HG02588 (cell line): ENCODE measurements around the gene PDSS2.
"Not testable (repeated sequence)": the region's sequence is repeated elsewhere in the genome, so short reads cannot be mapped to it uniquely, and the experiment has no call there.

ENCODE experiments used
- ATAC-seq: cut with Tn5 transposase; IDR thresholded peaks from one replicate; pipeline ENCODE4 v1.9.1; 2021; ENCODE audit warnings: mild to moderate bottlenecking, moderate library complexity; ENCODE audit not compliant: unreplicated experiment

PDSS2 gene

DNA sequence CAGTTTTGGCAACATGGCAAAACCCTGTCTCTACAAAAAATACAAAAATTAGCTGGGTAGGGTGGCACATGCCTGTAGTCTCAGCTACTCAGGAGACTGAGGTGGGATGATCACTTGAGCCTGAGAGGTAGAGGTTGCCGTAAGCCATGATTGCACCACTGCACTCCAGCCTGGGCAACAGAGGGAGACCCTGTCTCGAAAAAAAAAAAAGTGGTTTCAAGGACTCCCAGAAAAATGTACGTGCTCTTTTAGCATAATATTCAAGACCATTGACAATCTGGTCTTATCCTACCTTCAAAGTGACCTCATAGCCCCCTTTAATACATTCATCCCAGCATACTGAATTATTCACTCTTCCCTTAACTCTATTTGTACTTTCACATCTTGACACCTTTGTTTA, 16.0 kb upstream of the PDSS2 start:
- ATAC-seq, result not testable (repeated sequence)

DNA sequence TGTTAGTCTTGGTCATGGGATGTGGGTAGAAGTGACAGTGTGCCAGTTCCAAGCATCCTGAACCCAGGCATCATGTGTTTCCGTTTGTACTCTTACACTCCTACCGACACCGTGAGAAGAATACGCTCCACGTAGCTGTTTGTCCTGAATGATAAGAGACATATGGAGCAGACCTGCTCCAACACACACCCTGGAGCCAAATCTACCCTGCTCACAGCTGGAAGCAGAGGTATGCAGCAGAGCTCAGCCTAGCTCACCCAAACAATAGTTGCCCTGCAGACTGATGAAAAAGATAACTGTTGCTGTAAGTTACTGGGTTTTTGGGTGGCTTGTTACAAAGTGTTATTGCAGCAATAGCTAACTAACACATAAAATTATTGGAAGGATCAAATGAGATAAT, 14.3 kb upstream of the PDSS2 start:
- ATAC-seq, result no peak

DNA sequence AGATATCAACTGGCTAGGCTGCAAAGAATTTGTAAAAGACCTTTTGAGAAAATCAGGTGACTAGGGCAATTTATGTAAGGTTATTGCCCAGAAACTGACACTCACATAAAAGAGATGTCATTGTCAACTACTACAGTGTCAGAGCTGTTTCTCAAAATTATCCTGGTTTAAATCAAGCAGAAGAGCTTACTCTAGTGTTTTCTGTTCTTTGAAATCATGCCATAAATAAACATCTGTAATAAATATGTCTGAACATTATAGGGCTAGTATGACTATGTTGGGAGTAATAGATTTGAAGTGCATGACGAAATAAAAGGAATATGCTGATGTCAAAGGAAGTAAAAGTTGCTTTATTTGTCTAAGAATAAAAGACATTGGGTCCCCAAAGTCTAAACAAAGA, 11.0 kb upstream of the PDSS2 start:
- ATAC-seq, result no peak

DNA sequence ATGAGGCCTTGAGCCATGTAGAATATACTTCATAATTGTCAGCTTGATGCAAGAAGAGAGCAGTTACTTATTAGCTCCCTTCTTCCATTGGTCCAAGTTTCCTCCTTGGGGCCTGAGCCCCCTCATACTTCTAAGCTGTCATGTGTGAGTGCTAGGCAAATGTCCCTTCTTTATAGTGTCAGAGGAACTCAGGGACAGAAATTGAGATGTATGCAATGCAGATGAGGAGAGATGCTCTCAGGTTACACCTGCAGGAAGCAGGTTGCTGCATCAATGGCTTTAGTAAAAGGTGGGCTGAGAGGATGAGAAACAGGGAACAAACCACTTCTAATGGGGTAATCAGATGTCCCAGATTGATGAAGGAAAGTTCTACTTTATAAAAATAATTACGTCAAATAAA, 6.7 kb upstream of the PDSS2 start:
- ATAC-seq, result no peak

DNA sequence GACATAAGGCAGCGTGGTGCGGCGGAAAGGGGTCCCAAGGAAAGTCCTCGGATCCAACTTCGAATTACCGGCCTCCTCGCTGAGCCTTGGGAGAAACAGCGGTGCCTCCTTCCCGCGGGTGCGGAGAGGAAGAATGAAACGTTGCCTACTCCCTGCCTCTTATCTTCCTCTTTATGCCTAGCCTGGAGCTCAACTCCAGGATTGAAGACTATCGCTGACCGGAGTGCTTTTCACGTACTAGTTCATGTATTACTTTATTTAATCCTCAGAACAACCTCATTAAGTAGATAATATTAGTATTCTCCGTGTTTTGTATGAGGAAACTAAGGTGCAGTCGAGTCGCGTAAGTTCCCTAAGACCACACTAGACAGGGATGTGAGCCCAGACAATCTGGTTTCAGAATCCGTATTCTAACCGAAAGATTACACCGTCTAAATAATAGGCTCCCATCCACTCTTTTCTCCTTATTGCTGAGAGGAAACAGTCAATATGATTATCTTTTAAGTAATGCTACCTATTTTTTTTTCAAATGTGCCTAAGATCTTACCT, 793 bp upstream of the PDSS2 start:
- no peak for ATAC-seq

DNA sequence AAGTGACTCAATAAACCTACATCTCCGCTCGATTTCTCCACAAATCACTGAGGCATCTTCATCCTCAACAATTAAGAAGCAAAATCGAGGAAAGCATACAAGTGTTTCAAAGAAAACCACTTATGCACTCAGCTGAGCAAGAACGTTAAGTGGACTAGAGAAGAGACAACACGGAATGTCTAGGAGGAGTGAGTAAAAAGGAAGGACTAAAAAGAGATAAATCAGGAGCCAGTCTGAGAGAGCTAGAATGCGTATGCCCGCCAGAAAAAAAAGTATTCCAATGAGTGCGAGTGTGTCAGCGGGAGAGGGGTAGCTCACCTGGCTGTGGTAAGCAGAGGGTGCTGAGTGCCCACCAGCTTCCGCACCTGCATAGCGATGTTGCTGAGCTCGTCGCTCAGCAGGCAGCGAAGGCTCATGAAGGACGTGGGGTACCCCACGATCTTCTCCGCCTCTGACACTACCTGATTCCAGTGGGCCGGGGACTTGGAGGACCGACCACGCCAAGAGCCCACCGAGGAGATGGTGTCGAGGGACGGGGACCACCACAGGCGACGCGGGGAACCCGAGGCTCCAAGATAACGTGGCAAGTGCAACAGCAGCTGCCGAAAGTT, 587 bp downstream of the PDSS2 start:
- ATAC-seq, result peak; percentile 20

DNA sequence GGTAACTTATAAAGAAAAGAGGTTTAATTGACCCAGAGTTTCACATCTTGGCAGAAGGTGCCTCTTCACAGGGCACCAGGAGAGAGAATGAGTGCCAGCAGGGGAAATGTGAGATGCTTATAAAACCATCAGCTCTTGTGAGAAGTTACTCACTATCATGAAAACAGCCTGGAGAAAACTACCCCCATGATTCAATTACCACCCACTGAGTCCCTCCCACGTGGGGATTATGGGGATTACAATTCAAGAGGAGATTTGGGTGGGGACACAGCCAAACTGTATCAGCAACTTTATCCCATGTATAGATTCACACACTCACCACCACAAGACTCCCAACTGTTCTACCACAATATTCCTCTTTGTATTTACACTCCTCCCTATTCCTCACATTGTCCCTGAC, 10.6 kb downstream of the PDSS2 start:
- no peak for ATAC-seq

DNA sequence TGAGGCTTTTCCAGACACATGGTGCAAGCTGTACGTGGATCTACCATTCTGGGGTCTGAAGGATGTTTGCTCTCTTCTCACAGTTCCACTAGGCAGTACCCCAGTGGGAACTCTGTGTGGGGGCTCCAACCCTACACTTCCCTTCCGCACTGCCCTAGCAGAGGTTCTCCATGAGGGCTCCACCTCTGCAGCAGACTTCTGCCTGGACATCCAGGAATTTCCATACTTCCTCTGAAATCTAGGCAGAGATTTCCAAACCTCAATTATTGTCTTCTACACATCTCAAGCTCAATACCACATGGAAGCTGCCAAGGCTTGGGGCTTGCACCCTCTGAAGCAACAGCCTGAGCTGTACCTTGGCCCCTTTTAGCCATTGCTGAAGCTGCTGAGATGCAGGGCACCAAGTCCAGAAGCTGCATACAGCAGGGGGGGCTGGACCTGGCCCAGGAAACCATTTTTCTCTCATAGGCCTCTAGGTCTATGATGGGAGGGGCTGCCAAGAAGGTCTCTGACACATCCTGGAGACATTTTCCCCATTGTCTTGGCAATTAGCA, 11.6 kb downstream of the PDSS2 start:
- ATAC-seq, result no peak

DNA sequence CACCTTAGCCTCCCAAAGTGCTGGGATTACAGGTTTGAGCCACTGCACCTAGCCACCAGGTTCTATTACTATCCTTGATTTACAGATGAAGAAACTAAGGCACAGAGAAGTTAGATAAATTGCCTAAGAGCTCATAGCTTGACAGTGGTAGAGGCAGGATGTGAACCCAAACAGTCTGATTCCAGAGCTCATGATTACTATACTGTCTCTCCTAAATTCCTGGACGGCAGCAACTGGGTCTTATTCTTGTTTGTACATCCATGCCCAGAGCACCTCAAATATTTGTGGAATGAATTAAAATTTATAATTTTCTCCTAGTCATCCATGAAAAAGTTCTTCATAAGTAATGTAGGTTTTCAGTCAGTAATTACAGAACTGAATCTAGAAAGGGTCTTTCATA, 15.1 kb downstream of the PDSS2 start:
- ATAC-seq, result no peak

DNA sequence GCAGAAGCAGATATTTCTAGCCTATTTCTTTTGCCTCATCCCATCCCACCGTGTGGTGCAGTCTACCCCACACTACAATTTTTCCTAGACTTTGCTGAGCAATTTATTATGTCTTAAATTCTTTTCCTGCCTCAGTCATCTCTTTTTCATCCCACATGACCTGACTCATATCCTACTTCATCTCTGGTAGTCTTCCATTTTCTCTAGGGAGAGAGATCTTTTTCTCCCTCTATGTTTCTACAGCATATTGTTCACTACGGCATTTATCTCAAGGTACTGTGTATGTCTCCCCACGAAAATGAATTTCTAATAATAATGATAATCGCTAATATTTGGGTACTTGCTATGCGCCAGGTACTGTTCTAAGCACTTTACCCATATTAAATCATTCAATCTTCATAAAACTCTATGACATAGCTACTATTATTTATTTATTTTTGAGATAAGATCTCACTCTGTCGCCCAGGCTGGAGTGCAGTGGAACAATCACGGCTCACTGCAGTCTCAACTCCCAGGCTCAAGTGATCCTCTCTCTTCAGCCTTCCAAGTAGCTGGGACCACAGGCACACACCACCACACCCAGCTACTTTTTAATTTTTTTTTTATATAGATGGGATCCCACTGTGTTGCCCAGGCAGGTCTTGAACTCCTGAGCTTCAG, 15.6 kb downstream of the PDSS2 start:
- ATAC-seq, result no peak

DNA sequence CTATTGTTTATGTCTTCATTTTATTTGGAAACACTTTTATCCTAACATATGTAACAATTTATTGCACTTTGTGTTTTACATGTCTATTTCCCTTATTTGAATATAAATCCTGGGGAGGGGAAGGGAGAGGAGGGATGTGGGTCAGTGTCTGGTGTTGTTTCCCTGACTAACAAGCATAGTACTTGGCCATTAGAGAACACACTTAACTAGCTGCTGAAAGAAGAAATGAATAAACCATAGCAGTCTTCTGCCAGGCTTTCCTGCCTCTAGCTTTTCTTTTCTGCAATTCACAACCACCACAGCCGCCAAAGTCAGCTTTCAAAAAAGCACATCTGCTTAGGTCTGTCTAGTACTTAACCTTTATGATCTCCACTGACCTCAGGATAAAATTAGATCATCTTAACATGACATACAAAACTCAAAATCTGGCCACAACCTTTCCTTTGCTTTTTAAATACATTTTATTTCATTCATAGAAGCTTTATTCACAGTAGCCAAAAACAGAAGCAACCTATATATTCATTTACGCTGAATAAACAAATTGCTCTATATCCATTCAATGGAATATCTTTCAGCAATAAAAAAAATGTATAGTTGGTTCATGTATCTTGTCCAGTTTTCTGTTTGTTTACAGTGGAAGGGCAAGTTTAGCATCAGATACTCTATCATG, 16.3 kb downstream of the PDSS2 start:
- ATAC-seq, result no peak

DNA sequence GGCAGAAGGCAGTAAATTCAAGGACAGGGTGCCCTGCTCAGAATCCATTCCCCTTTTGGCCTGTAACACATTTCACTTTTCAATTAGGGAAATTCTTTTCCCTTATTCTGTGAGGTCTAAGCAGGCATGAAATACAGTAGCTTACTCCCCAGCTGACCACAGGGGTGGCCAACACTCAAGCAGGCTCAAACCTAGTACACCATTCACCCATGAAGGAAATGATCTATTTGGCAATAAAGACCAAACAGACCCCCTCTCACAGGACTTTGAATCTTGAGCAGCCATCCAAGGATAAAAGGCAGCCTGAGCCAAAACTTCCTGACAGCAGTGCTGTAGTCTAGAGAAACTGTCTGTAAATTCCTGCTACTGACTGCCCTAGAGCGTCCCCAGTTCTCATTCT, 17.7 kb downstream of the PDSS2 start:
- no peak for ATAC-seq

DNA sequence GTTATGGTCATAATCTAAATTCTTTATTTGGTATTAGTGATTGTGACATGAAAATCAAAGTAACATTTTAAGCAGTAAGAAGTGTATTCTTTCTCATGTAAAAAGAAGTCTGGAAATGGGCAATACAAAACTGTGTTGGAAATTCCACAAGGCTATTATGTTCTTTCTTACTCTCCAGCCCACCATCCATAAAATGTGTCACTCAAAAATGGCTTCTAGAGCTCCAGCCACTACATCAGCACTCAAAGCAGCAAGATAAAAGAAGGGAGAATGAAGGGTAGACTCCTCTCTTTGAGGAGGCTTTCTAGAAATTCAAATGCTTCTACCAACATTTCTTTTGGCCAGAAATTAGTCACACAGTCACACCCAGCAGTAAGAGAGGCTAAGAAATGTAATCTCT, 18.4 kb downstream of the PDSS2 start:
- no peak for ATAC-seq

DNA sequence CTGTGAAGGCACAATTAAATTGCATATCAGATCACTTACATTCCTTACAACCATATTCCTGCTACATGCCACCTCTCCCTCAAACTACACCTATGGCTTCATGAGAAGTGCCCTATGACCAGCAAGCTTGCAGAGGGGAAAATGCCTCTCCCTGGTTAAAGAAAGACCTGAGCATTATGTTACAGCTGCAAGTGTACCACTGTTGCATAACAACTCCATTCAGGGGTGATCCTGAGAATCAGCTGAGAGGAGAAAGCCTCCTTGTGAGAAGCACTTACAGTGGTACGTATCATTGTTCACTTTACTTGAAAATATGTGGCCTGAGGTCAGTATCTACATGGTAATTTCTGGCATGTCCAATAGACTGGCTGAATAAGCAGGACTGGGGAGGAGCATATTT, 20.0 kb downstream of the PDSS2 start:
- ATAC-seq, result no peak

DNA sequence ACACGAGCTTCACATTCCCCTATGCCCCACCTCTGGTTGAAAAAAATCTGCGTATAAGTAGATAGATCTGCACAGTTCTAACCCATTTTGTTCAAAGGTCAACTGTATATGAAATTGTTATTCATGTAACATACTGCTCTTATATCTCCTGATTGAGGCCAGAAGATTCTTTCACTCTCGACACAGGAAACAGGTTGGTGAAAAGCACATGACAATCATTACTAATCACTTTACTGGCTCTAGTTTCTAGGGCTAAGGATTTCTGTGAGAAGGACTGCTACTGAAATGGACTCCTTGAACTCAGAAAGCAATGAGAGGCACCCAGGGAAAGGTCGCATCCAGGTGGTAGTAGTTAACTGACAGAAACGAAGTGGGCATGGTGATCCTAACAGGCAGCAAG, 21.7 kb downstream of the PDSS2 start:
- ATAC-seq, result no peak

DNA sequence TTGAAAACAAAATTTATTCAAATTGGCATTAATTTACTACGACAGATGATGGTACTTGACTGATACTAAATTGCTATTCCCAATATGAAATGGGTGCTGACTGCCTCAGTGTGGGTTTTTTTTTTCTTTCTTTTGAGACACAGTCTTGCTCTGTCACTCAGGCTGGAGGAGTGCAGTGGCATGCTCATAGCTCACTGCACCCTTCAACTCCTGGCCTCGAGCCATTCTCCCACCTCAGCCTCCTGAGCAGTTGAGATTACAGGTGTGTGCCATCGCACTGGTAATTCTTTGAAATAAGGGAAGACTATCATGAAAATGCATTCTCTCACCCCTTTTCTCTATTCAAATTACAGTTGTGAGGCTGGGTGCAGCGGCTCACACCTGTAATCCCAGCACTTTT, 22.5 kb downstream of the PDSS2 start:
- ATAC-seq, result no peak

DNA sequence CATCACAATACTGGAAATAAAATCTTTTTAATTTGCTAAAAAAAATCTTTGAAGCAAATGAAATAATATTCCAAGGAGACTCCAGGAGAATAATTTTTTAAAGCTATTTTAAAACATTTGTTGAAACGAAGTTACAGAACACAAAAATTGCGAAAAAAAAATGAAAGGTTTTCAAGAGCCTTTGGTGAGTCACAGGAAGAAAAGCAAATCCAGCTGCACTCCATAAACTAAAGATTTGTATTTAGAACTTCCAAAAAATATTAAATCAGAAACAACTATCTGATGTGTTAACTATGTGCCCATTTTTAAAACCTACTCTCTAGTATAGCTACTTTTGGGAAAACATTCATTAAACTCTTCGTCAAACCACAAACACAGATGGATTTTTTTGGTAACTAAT, 23.6 kb downstream of the PDSS2 start:
- ATAC-seq, result no peak

DNA sequence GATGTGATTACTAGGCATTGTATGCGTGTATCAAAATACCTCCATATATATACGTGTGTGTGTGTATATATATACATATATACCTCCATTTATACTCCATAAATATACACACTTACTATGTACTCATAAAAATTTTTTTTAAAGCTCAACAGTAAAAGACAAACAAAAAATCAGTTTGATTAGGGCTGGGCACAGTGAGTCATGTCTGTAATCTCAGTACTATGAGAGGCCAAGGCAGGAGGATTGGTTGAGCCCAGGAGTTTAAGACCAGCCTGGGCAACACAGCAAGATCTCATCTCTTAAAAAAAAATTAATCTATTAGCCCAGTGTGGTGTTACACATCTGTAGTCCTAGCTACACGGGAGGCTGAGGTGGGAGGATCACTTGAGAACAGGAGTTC, 24.6 kb downstream of the PDSS2 start:
- no peak for ATAC-seq

DNA sequence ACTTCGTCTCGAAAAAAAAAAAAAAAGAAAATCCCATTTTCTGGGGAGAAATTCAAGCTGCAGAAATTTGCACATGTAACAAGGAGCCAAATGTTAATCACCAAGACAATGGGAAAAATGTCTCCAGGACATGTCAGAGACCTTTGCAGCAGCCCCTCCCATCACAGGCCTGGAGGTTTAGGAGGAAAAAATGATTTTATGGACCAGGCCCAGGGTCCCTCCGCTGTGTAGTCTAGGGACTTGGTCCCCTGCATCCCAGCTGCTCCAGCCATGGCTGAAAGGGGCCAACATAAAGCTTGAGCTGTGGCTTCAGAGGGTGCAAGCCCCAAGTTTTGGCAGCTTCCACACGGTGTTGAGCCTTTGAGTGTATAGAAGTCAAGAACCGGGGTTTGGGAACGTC, 33.4 kb downstream of the PDSS2 start:
- ATAC-seq, result not testable (repeated sequence)

DNA sequence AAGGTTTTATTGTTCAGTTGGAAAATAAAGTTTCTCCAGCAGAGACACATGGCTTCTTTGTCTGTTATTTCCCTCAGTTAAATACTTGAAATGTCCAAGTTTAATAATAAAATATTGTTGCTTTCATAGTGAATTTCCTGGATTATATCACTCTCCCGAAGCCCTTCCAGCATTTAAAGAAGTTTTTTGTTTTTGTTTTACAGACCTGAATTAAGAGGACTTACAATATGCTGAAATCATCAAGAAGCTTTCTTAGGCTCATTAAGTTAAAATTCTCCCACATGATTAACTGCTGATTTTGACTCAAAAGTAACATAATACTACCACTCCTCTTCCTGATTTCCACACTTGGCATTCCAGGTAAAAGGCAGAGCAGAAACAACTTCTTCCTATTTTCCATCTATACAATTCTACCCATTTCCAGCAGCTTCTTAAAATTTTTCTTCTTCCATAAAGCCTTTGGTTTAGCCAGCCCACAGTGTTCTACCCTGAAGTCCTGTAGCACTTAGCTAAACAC, 35.8 kb downstream of the PDSS2 start:
- ATAC-seq, result no peak

DNA sequence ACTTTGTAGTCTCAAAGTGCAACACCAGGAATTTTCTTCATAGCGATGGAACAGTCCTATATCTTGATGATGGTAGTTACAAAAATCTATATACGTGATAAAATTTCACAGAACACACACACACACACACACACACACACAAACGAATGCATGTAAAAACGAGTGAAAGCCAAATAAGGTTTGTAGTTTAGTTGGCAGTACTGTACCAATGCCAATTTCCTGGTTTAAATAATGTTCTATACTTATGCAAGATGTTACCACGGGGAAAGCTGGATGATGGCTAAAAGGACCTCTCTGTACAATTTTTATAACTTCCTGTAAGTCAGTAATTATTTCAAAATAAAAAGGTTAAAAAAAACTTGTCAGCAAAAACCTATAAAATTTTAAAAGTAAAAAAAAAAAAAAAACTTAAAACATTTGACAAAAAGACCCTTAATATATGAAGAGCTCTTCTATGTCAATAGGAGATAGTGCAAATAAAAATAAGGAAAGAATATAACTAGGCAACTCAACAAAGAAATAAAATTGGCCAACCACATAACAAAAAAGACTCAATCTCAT, 37.6 kb downstream of the PDSS2 start:
- ATAC-seq, result no peak
